K562 (cell line): ENCODE measurements around the gene AFF1. TPM values are rescaled to one million over a fixed set of nuclear protein-coding genes. Genes with fewer than 3 reads are reported as not detected.

Experiments
- ATAC-seq: fragments of 200-7000 bp; cut with Tn5 transposase; 3 replicates; pipeline ENCODE4 v1.9.1; 2020; ENCODE audit warnings: moderate library complexity
- BruUV-seq: library from RNA; stranded (reverse); fragments of 400-500 nt; replicated peaks from 2 replicates; lab custom pipeline; 2021; lab: Mats Ljungman, UMichigan
- CTCF ChIA-PET: fragments of 300-600 bp; formaldehyde crosslinking; extraction: SDS; loops from one replicate; lab custom pipeline; 2021; ENCODE audit warnings: low intra/inter-chr PET ratio; lab: Yijun Ruan, JAX
- POLR2A ChIA-PET: fragments of 300-600, 350-650 bp; sonication (Branson Sonifier 250); formaldehyde crosslinking; extraction: SDS; loops from one replicate; lab custom pipeline; 2021; ENCODE audit warnings: antibody characterized with exemption, inconsistent platforms; lab: Yijun Ruan, JAX
- DNase-seq, 4 experiments: peaks; one replicate each; pipeline versions ENCODE4 v3.0.0 to v3.0.0-alpha.2; 2011 to 2018; ENCODE audit warnings: low spot score in 3 of 4, mixed read lengths in 3 of 4; ENCODE audit errors: extremely low read depth in 1 of 4
- FAIRE-seq: peaks from 2 replicates; lab custom pipeline; 2011; peaks lifted over from hg19 to GRCh38; lab: Jason Lieb, UNC
- H2AFZ ChIP-seq: 2 replicates; pipeline ENCODE4 v1.6.0; 2011; ENCODE audit warnings: low read depth, low read length, control low read depth, inconsistent platforms
- H3K27ac ChIP-seq: fragments of 200-600 bp; 3 replicates; pipeline ENCODE4 v1.8.0; 2011; ENCODE audit warnings: low read depth, mild to moderate bottlenecking, control low read depth, inconsistent platforms, low read length, moderate library complexity, mixed read lengths; ENCODE audit errors: extremely low read depth
- H3K27me3 ChIP-seq, 2 experiments: fragments of 300-600 bp in 1 of 2; 2 replicates in 1 of 2; 3 replicates in 1 of 2; pipeline versions ENCODE4 v1.6.0 to v1.8.0; 2011; ENCODE audit warnings: inconsistent platforms in 2 of 2, low read length in 2 of 2, mild to moderate bottlenecking in 1 of 2, mixed read lengths in 1 of 2, moderate library complexity in 1 of 2; ENCODE audit not compliant: control insufficient read depth in 2 of 2, insufficient read depth in 2 of 2
- H3K36me3 ChIP-seq: fragments of 300-600 bp; 3 replicates; pipeline ENCODE4 v1.8.0; 2011; ENCODE audit warnings: mild to moderate bottlenecking, low read length, inconsistent platforms; ENCODE audit not compliant: control insufficient read depth, insufficient read depth
- H3K4me1 ChIP-seq, 2 experiments: fragments of 200-600 bp in 1 of 2; replicated peaks in 1 of 2; 2 replicates in 1 of 2; 3 replicates in 1 of 2; pipeline versions ENCODE4 v1.5.1 to v1.8.0; 2011; ENCODE audit warnings: inconsistent platforms in 2 of 2, low read length in 2 of 2, mild to moderate bottlenecking in 1 of 2, mixed read lengths in 1 of 2, moderate library complexity in 1 of 2; ENCODE audit not compliant: control insufficient read depth in 2 of 2, insufficient read depth in 2 of 2
- H3K4me2 ChIP-seq: 2 replicates; pipeline ENCODE4 v1.6.1; 2011; ENCODE audit warnings: low read length, control low read depth, inconsistent platforms, mixed read lengths; ENCODE audit not compliant: insufficient read depth
- H3K4me3 ChIP-seq: fragments of 200-600 bp; sonication (generic), shearing (Covaris generic); 2 replicates; pipeline ENCODE4 v1.5.1; 2016; ENCODE audit warnings: control low read depth, inconsistent platforms
- H3K79me2 ChIP-seq: fragments of 200-600 bp; 3 replicates; pipeline ENCODE4 v1.8.0; 2011; ENCODE audit warnings: low read length, inconsistent platforms; ENCODE audit not compliant: control insufficient read depth, insufficient read depth
- H3K9ac ChIP-seq, 2 experiments: 2 replicates each; pipeline versions ENCODE4 v1.6.0 to v1.6.1; 2011; ENCODE audit warnings: low read depth in 2 of 2, low read length in 2 of 2, control low read depth in 1 of 2, inconsistent platforms in 1 of 2, mild to moderate bottlenecking in 1 of 2, mixed read lengths in 1 of 2; ENCODE audit not compliant: insufficient read depth in 1 of 2
- H3K9me1 ChIP-seq: one replicate; pipeline ENCODE4 v1.6.0; 2011; ENCODE audit warnings: inconsistent platforms, mild to moderate bottlenecking, low read length, moderate library complexity; ENCODE audit not compliant: control insufficient read depth, insufficient read depth
- H3K9me3 ChIP-seq: replicated peaks from 2 replicates; pipeline ENCODE4 v1.5.1; 2011; ENCODE audit warnings: low read depth, low read length, inconsistent platforms; ENCODE audit not compliant: control insufficient read depth, insufficient read depth
- H4K20me1 ChIP-seq: replicated peaks from 2 replicates; pipeline ENCODE4 v1.6.1; 2011; ENCODE audit warnings: low read length, inconsistent platforms, mixed read lengths; ENCODE audit not compliant: control insufficient read depth, insufficient read depth
- GTF2B ChIP-seq: IDR thresholded peaks from 2 replicates; pipeline ENCODE4 v1.6.1; 2011; ENCODE audit not compliant: insufficient read length; ENCODE audit errors: extremely low read depth
- IRF2 ChIP-seq: sonication (generic); formaldehyde crosslinking; IDR thresholded peaks from 2 replicates; pipeline ENCODE4 v1.8.1; 2022; ENCODE audit warnings: mild to moderate bottlenecking, missing genetic modification reagents
- KAT8 ChIP-seq: fragments of 450-650 bp; IDR thresholded peaks from 2 replicates; pipeline ENCODE4 v1.6.1; 2016; ENCODE audit warnings: low read depth, mild to moderate bottlenecking
- MEF2D ChIP-seq: conservative IDR thresholded peaks from 2 replicates; pipeline ENCODE4 v1.6.1; 2016; ENCODE audit warnings: low read depth, missing genetic modification characterization, missing compliant biosample characterization
- MLX ChIP-seq, 2 experiments: fragments of 450-650 bp in 1 of 2; sonication (generic) in 1 of 2; formaldehyde crosslinking; conservative IDR thresholded peaks; 2 replicates each; pipeline versions ENCODE4 v1.4.0 to v1.8.1; 2020 to 2022; ENCODE audit warnings: mild to moderate bottlenecking in 1 of 2, missing genetic modification reagents in 1 of 2
- PHF21A ChIP-seq: fragments of 450-650 bp; IDR thresholded peaks from 2 replicates; pipeline ENCODE4 v1.6.1; 2017; ENCODE audit warnings: low read depth, borderline replicate concordance
- TARDBP ChIP-seq: fragments of 450-650 bp; IDR thresholded peaks from 2 replicates; pipeline ENCODE4 v1.6.1; 2016
- THRAP3 ChIP-seq: fragments of 450-650 bp; IDR thresholded peaks from 2 replicates; pipeline ENCODE4 v1.6.1; 2016; ENCODE audit warnings: mild to moderate bottlenecking, inconsistent platforms, borderline replicate concordance
- XRCC4 ChIP-seq: IDR thresholded peaks from one replicate; pipeline ENCODE4 v1.6.1; 2011; ENCODE audit not compliant: insufficient read depth, insufficient read length; ENCODE audit errors: extremely low read depth
- ZBTB11 ChIP-seq, 3 experiments: fragments of 200-800 bp in 1 of 3; fragments of 250-450 bp in 1 of 3; fragments of 450-650 bp in 1 of 3; sonication (Bioruptor Pico) in 1 of 3; sonication (Bioruptor generic) in 1 of 3; formaldehyde crosslinking in 1 of 3; IDR thresholded peaks; 2 replicates each; pipeline versions ENCODE4 v1.6.1 to v1.8.0; 2016 to 2022; ENCODE audit warnings: mild to moderate bottlenecking in 2 of 3, missing genetic modification characterization in 2 of 3, missing compliant biosample characterization in 1 of 3, moderate library complexity in 1 of 3
- ZBTB49 ChIP-seq: sonication (generic); formaldehyde crosslinking; IDR thresholded peaks from 2 replicates; pipeline ENCODE4 v1.8.0; 2022; ENCODE audit warnings: missing genetic modification reagents, mild to moderate bottlenecking, borderline replicate concordance
- ZNF143 ChIP-seq: sonication (generic); formaldehyde crosslinking; IDR thresholded peaks from 2 replicates; pipeline ENCODE4 v1.9.0; 2022; ENCODE audit warnings: mild to moderate bottlenecking, missing genetic modification reagents
- ZNF217 ChIP-seq: sonication (generic); formaldehyde crosslinking; IDR thresholded peaks from 2 replicates; pipeline ENCODE4 v1.8.0; 2022; ENCODE audit warnings: mild to moderate bottlenecking, missing genetic modification reagents
- ZNF224 ChIP-seq: sonication (generic); formaldehyde crosslinking; IDR thresholded peaks from 2 replicates; pipeline ENCODE4 v1.8.0; 2022; ENCODE audit warnings: mild to moderate bottlenecking, missing genetic modification reagents
- ZNF232 ChIP-seq: sonication (generic); formaldehyde crosslinking; IDR thresholded peaks from 2 replicates; pipeline ENCODE4 v1.8.0; 2022; ENCODE audit warnings: mild to moderate bottlenecking, missing genetic modification reagents
- ZNF444 ChIP-seq: fragments of 250-450 bp; sonication (Bioruptor Pico); IDR thresholded peaks from 2 replicates; pipeline ENCODE4 v1.4.0; 2020; ENCODE audit warnings: mild to moderate bottlenecking, moderate library complexity
- ZNF780A ChIP-seq: fragments of 250-450 bp; sonication (Bioruptor Pico); IDR thresholded peaks from 2 replicates; pipeline ENCODE4 v1.5.0; 2021; ENCODE audit warnings: mild to moderate bottlenecking
- WGBS: fragments of 100-300 bp; shearing (Covaris generic); methylation state at CpG from one replicate; pipeline ENCODE4 v1.1.6; 2016; ENCODE audit warnings: low coverage, mixed read lengths; ENCODE audit not compliant: insufficient coverage; ENCODE audit errors: missing lambda C conversion rate; 5-methylcytosine and 5-hydroxymethylcytosine counted together
- in situ Hi-C: fragments of 300-500 bp; cut with MboI; formaldehyde crosslinking; loops from 4 replicates; pipeline ENCODE4 v1.15.0; 2018; ENCODE audit warnings: inconsistent platforms, mixed read lengths
- intact Hi-C: fragments of 100-400 bp; cut with micrococcal nuclease; formaldehyde crosslinking; loops from 2 replicates; pipeline ENCODE4 v1.14.2; 2022
- polyA plus RNA-seq, 8 experiments: library from polyadenylated mRNA; depleted of rRNA in 4 of 8; stranded (reverse) in 5 of 8; unstranded in 3 of 8; fragments of >200 nt; fragmentation: Nextera tagmentation in 2 of 8; fragmentation: Illumina TruSeq in 1 of 8; extraction: Ambion mirVana in 2 of 8; extraction: Trizol in 1 of 8; gene quantifications; 2 replicates each; pipeline versions ENCODE4 v1.2.1 to v1.2.3, GENCODE V29; 2011 to 2014; ENCODE audit warnings: inconsistent platforms in 1 of 8, missing spikeins in 1 of 8
- total RNA-seq, 7 experiments: library from RNA; depleted of rRNA in 6 of 7; stranded (reverse); fragments of >200 nt in 6 of 7; fragmentation: Illumina TruSeq in 2 of 7; extraction: Trizol in 2 of 7; gene quantifications; 2 replicates each; pipeline versions ENCODE4 v1.2.1 to v1.2.3, GENCODE V29; 2011 to 2021; ENCODE audit warnings: low replicate concordance in 1 of 7

The AFF1 gene
- total and polyA plus RNA-seq, 9 of the 15 experiments (the other 6 are each of a cell fraction or from before 2014, with no cell fraction given), result 4.1 to 47.5 (median 17.2) TPM

GRCh38 chr4:87087015-87087414 lies 152.2 kb downstream of the AFF1 start:
- 67% methylated on average over 1 of the region's 1 CpG for WGBS
- Histone ChIP-seq H3K27me3 (no peaks in the 10 kb centered on the region), H3K36me3 (peaks cover 49% of the 10 kb centered on the region), H3K4me1 (peaks cover 0 to 4% of the 10 kb centered on the region in 2 experiments; a peak in 3 of 5 replicates), H4K20me1 (no peaks in the 10 kb centered on the region), H3K9me3 (no peaks in the 10 kb centered on the region), H3K9ac (no peak overlapping the region), H3K27ac (no peak overlapping the region), H3K4me3 (no peak overlapping the region), H2AFZ (no peak overlapping the region), H3K9me1 (no peaks in the 10 kb centered on the region), H3K4me2 (no peak overlapping the region), H3K79me2 (peaks cover 22% of the 10 kb centered on the region)
- POLR2A ChIA-PET, result no interaction called here
- DNase-seq (no peak), FAIRE-seq (no peak), ATAC-seq (no peak)
- intact Hi-C loops, result no loop called here
- CTCF ChIA-PET, result no interaction called here
- in situ Hi-C loops, result no loop called here
- no TSS peak for BruUV-seq
- TF ChIP-seq GTF2B, result no peak
- TF ChIP-seq MLX (CRISPR knock-in tag; conservative IDR thresholded peaks at IDR 0.05), result no peak
- TF ChIP-seq MEF2D, result no peak
- no peak for TF ChIP-seq THRAP3
- no peak for TF ChIP-seq IRF2 (CRISPR knock-in tag)
- TF ChIP-seq ZNF780A, result no peak
- no peak for TF ChIP-seq ZNF143 (CRISPR knock-in tag)
- TF ChIP-seq ZNF232 (CRISPR knock-in tag), result no peak
- no peak for TF ChIP-seq ZNF444 (CRISPR knock-in tag)
- no peak for TF ChIP-seq PHF21A
- TF ChIP-seq KAT8, result no peak
- no peak for TF ChIP-seq ZNF217 (CRISPR knock-in tag)
- no peak for TF ChIP-seq ZBTB11 (CRISPR knock-in tag; IDR thresholded peaks at IDR 0.05)
- no peak for TF ChIP-seq TARDBP
- TF ChIP-seq ZBTB49 (CRISPR knock-in tag), result no peak
- no peak for TF ChIP-seq ZNF224 (CRISPR knock-in tag)
- TF ChIP-seq XRCC4, result no peak
